HepG2 (cell line): ENCODE measurements around the gene WDR48. TPM values are rescaled to one million over a fixed set of nuclear protein-coding genes. Genes with fewer than 3 reads are reported as not detected.

Experiments used
- ATAC-seq: fragments of 200-7000 bp; cut with Tn5 transposase; 3 replicates; pipeline ENCODE4 v1.9.1; 2020; ENCODE audit warnings: mild to moderate bottlenecking, moderate library complexity
- BruUV-seq: library from RNA; stranded (reverse); fragments of 400-500 nt; replicated peaks from 2 replicates; lab custom pipeline; 2021; lab: Mats Ljungman, UMichigan
- CTCF ChIA-PET: fragments of 300-600 bp; formaldehyde crosslinking; extraction: SDS; loops from one replicate; lab custom pipeline; 2021; ENCODE audit warnings: low total read pairs, inconsistent platforms, low intra/inter-chr PET ratio; lab: Yijun Ruan, JAX
- POLR2A ChIA-PET: fragments of 350-600 bp; sonication (Branson Sonifier 250); formaldehyde crosslinking; loops from one replicate; lab custom pipeline; 2020; ENCODE audit warnings: antibody characterized with exemption, inconsistent platforms; lab: Yijun Ruan, JAX
- DNase-seq: peaks from one replicate; pipeline ENCODE4 v3.0.0-alpha.2; 2015; ENCODE audit warnings: low spot score
- FAIRE-seq: peaks from 3 replicates; lab custom pipeline; 2011; peaks lifted over from hg19 to GRCh38; lab: Jason Lieb, UNC
- H2AFZ ChIP-seq: one replicate; pipeline ENCODE4 v1.6.1; 2011; ENCODE audit warnings: low read length, inconsistent platforms
- H3K27ac ChIP-seq: fragments of 300-600 bp; 3 replicates; pipeline ENCODE4 v1.8.0; 2011; ENCODE audit warnings: mixed run types, mild to moderate bottlenecking, mixed read lengths, low read length, inconsistent platforms; ENCODE audit not compliant: insufficient read depth; ENCODE audit errors: extremely low read length
- H3K27me3 ChIP-seq, 2 experiments: fragments of 200-600 bp in 1 of 2; 2 replicates in 1 of 2; 3 replicates in 1 of 2; pipeline versions ENCODE4 v1.6.0 to v1.8.0; 2011; ENCODE audit warnings: low read length in 2 of 2, mild to moderate bottlenecking in 2 of 2, moderate library complexity in 2 of 2, inconsistent platforms in 1 of 2; ENCODE audit not compliant: insufficient read depth in 2 of 2, control insufficient read depth in 1 of 2
- H3K36me3 ChIP-seq, 2 experiments: fragments of 200-600 bp in 1 of 2; replicated peaks in 1 of 2; 2 replicates in 1 of 2; 3 replicates in 1 of 2; pipeline versions ENCODE4 v1.5.1 to v1.8.0; 2011; ENCODE audit warnings: low read length in 2 of 2, inconsistent platforms in 1 of 2; ENCODE audit not compliant: insufficient read depth in 2 of 2, control insufficient read depth in 1 of 2
- H3K4me1 ChIP-seq: 2 replicates; pipeline ENCODE4 v1.5.1; 2012; ENCODE audit warnings: low read length, inconsistent platforms; ENCODE audit not compliant: insufficient read depth
- H3K4me2 ChIP-seq: 2 replicates; pipeline ENCODE4 v1.6.0; 2011; ENCODE audit warnings: low read depth, low read length, inconsistent platforms
- H3K4me3 ChIP-seq, 3 experiments: fragments of 200-600 bp in 1 of 3; sonication (generic), shearing (Covaris generic) in 1 of 3; replicated peaks in 1 of 3; 2 replicates each; pipeline ENCODE4 v1.5.1; 2011 to 2016; ENCODE audit warnings: low read length in 3 of 3, inconsistent platforms in 2 of 3, low read depth in 2 of 3, mild to moderate bottlenecking in 2 of 3, control low read depth in 1 of 3, mixed read lengths in 1 of 3; ENCODE audit not compliant: insufficient read depth in 1 of 3
- H3K79me2 ChIP-seq: one replicate; pipeline ENCODE4 v1.6.1; 2011; ENCODE audit warnings: low read length, inconsistent platforms; ENCODE audit not compliant: insufficient read depth
- H3K9ac ChIP-seq: 2 replicates; pipeline ENCODE4 v1.6.0; 2011; ENCODE audit warnings: mild to moderate bottlenecking, low read depth, low read length, inconsistent platforms; ENCODE audit not compliant: insufficient read depth
- H3K9me3 ChIP-seq: 2 replicates; pipeline ENCODE4 v1.5.1; 2012; ENCODE audit warnings: mild to moderate bottlenecking, low read length
- H4K20me1 ChIP-seq: 2 replicates; pipeline ENCODE4 v1.6.0; 2011; ENCODE audit warnings: inconsistent platforms, mild to moderate bottlenecking, low read length, moderate library complexity; ENCODE audit not compliant: insufficient read depth
- CEBPB ChIP-seq: IDR thresholded peaks from 2 replicates; pipeline ENCODE4 v1.6.1; 2011; ENCODE audit warnings: low read depth, low read length, improper control_type of control experiment, borderline replicate concordance
- CREM ChIP-seq, 2 experiments: sonication (generic) in 1 of 2; formaldehyde crosslinking in 1 of 2; IDR thresholded peaks; 2 replicates each; pipeline versions ENCODE4 v1.4.0 to v1.6.1; 2016 to 2020; ENCODE audit warnings: antibody characterized with exemption in 1 of 2, mild to moderate bottlenecking in 1 of 2, missing genetic modification reagents in 1 of 2
- ISX ChIP-seq: sonication (generic); formaldehyde crosslinking; conservative IDR thresholded peaks from 2 replicates; pipeline ENCODE4 v1.5.0; 2020; ENCODE audit warnings: missing genetic modification reagents
- NRL ChIP-seq: sonication (generic); formaldehyde crosslinking; IDR thresholded peaks from 2 replicates; pipeline ENCODE4 v1.5.0; 2020; ENCODE audit warnings: missing genetic modification reagents, mild to moderate bottlenecking, moderate library complexity, borderline replicate concordance
- REST ChIP-seq, 2 experiments: IDR thresholded peaks; 2 replicates each; pipeline ENCODE4 v1.6.1; 2011 to 2012; ENCODE audit warnings: low read length in 2 of 2, borderline replicate concordance in 1 of 2, low read depth in 1 of 2, mild to moderate bottlenecking in 1 of 2, moderate library complexity in 1 of 2
- THAP8 ChIP-seq: sonication (generic); formaldehyde crosslinking; IDR thresholded peaks from 2 replicates; pipeline ENCODE4 v1.5.1; 2020; ENCODE audit warnings: missing genetic modification reagents, mild to moderate bottlenecking, borderline replicate concordance
- ZBTB38 ChIP-seq: sonication (generic); formaldehyde crosslinking; IDR thresholded peaks from 2 replicates; pipeline ENCODE4 v1.5.1; 2020; ENCODE audit warnings: mild to moderate bottlenecking, missing genetic modification reagents
- ZC3H4 ChIP-seq: sonication (generic); formaldehyde crosslinking; IDR thresholded peaks from 2 replicates; pipeline ENCODE4 v1.4.0; 2020; ENCODE audit warnings: missing genetic modification reagents, borderline replicate concordance
- ZNF382 ChIP-seq: sonication (generic); formaldehyde crosslinking; IDR thresholded peaks from 2 replicates; pipeline ENCODE4 v1.5.0; 2020; ENCODE audit warnings: missing genetic modification reagents, mild to moderate bottlenecking, borderline replicate concordance
- ZNF550 ChIP-seq: sonication (generic); formaldehyde crosslinking; IDR thresholded peaks from 2 replicates; pipeline ENCODE4 v1.4.0; 2020; ENCODE audit warnings: mild to moderate bottlenecking, missing genetic modification reagents, borderline replicate concordance
- ZNF776 ChIP-seq: sonication (generic); formaldehyde crosslinking; IDR thresholded peaks from 2 replicates; pipeline ENCODE4 v1.4.0; 2020; ENCODE audit warnings: mild to moderate bottlenecking, missing genetic modification reagents
- WGBS: methylation state at CpG from one replicate; pipeline ENCODE4 v1.1.6; 2017; ENCODE audit warnings: low lambda C conversion rate; 5-methylcytosine and 5-hydroxymethylcytosine counted together
- in situ Hi-C: cut with HindIII; loops from 2 replicates; pipeline ENCODE4 v1.10.0; 2017; ENCODE audit warnings: low pct_unique_long_range_greater_than_20kb; ENCODE audit not compliant: extremely low pct_ligation_motif_present
- intact Hi-C: fragments of 100-400 bp; cut with micrococcal nuclease; formaldehyde crosslinking; loops from one replicate; pipeline ENCODE4 v1.10.0; 2022; ENCODE audit not compliant: unreplicated experiment
- polyA plus RNA-seq, 8 experiments: library from polyadenylated mRNA; depleted of rRNA in 3 of 8; stranded (reverse) in 7 of 8; unstranded in 1 of 8; fragments of >200 nt; fragmentation: Illumina TruSeq in 4 of 8; extraction: Trizol in 4 of 8; gene quantifications; 2 replicates each; pipeline versions ENCODE4 v1.2.1 to v1.2.3, GENCODE V29; 2011 to 2016; ENCODE audit warnings: low read depth in 4 of 8, missing spikeins in 1 of 8, mixed read lengths in 1 of 8; ENCODE audit not compliant: insufficient read depth in 1 of 8
- total RNA-seq, 5 experiments: library from RNA; depleted of rRNA; stranded (reverse); fragments of >200 nt; fragmentation: Illumina TruSeq; extraction: Trizol; gene quantifications; 2 replicates each; pipeline ENCODE4 v1.2.3, GENCODE V29; 2016; ENCODE audit warnings: low read depth in 1 of 5
- TF ChIP-seq, protein P1 (sequence below): sonication (generic); formaldehyde crosslinking; IDR thresholded peaks from 2 replicates; pipeline ENCODE4 v1.4.0; 2020; ENCODE audit warnings: mild to moderate bottlenecking, missing genetic modification reagents

The WDR48 gene
- total and polyA plus RNA-seq, 2 of the 13 experiments (the other 11 are each of a cell fraction or from before 2014, with no cell fraction given) = 29.2 to 31.2 TPM

DNA sequence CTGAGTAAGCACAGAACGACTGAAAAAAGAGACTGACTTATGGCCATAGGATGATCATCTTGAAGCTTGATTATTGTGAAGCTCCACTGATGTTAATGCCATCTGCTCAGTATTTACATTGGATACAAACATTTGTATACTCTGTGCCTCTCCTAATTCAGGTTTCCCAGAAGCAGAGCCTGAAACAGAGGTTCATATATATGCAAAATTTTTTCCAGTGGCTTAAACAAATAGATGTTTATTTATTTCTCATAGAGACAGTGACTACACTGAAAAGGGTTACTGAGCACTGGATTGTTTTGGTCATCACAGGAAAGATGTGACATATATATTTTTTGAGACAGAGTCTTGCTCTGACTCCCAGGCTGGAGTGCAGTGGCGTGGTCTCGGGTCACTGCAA lies 36.4 kb upstream of the WDR48 start:
- Histone ChIP-seq H3K4me3 (no peak overlapping the region), H3K27me3 (no peaks in the 10 kb centered on the region), H3K36me3 (no peaks in the 10 kb centered on the region), H3K79me2 (no peaks in the 10 kb centered on the region), H3K4me2 (no peak overlapping the region), H3K9me3 (no peaks in the 10 kb centered on the region), H3K9ac (no peak overlapping the region), H3K27ac (no peak overlapping the region), H4K20me1 (no peaks in the 10 kb centered on the region), H2AFZ (no peak overlapping the region), H3K4me1 (peaks cover 63% of the 10 kb centered on the region)
- no peak for FAIRE-seq
- no peak for DNase-seq
- in situ Hi-C loops = no loop called here
- CTCF ChIA-PET = no interaction called here
- no peak for ATAC-seq
- intact Hi-C loops = no loop called here
- WGBS = 49% methylated on average over 3 of the region's 3 CpGs
- POLR2A ChIA-PET = no interaction called here
- no TSS peak for BruUV-seq
- TF ChIP-seq CREM (IDR thresholded peaks at IDR 0.05) (no peak), CREM (CRISPR knock-in tag; IDR thresholded peaks at IDR 0.05) (no peak), ZC3H4 (CRISPR knock-in tag) (no peak), ISX (no peak), ZNF550 (CRISPR knock-in tag) (no peak), REST (IDR thresholded peaks at IDR 0.05; ENCODE audit: borderline replicate concordance in 1 of 2, low read depth in 1 of 2, low read length in 2 of 2) (no peak), ZBTB38 (CRISPR knock-in tag) (no peak), CEBPB (no peak), ZNF382 (no peak), ZNF776 (CRISPR knock-in tag) (no peak), THAP8 (no peak), NRL (no peak)
- TF ChIP-seq, protein P1, sequence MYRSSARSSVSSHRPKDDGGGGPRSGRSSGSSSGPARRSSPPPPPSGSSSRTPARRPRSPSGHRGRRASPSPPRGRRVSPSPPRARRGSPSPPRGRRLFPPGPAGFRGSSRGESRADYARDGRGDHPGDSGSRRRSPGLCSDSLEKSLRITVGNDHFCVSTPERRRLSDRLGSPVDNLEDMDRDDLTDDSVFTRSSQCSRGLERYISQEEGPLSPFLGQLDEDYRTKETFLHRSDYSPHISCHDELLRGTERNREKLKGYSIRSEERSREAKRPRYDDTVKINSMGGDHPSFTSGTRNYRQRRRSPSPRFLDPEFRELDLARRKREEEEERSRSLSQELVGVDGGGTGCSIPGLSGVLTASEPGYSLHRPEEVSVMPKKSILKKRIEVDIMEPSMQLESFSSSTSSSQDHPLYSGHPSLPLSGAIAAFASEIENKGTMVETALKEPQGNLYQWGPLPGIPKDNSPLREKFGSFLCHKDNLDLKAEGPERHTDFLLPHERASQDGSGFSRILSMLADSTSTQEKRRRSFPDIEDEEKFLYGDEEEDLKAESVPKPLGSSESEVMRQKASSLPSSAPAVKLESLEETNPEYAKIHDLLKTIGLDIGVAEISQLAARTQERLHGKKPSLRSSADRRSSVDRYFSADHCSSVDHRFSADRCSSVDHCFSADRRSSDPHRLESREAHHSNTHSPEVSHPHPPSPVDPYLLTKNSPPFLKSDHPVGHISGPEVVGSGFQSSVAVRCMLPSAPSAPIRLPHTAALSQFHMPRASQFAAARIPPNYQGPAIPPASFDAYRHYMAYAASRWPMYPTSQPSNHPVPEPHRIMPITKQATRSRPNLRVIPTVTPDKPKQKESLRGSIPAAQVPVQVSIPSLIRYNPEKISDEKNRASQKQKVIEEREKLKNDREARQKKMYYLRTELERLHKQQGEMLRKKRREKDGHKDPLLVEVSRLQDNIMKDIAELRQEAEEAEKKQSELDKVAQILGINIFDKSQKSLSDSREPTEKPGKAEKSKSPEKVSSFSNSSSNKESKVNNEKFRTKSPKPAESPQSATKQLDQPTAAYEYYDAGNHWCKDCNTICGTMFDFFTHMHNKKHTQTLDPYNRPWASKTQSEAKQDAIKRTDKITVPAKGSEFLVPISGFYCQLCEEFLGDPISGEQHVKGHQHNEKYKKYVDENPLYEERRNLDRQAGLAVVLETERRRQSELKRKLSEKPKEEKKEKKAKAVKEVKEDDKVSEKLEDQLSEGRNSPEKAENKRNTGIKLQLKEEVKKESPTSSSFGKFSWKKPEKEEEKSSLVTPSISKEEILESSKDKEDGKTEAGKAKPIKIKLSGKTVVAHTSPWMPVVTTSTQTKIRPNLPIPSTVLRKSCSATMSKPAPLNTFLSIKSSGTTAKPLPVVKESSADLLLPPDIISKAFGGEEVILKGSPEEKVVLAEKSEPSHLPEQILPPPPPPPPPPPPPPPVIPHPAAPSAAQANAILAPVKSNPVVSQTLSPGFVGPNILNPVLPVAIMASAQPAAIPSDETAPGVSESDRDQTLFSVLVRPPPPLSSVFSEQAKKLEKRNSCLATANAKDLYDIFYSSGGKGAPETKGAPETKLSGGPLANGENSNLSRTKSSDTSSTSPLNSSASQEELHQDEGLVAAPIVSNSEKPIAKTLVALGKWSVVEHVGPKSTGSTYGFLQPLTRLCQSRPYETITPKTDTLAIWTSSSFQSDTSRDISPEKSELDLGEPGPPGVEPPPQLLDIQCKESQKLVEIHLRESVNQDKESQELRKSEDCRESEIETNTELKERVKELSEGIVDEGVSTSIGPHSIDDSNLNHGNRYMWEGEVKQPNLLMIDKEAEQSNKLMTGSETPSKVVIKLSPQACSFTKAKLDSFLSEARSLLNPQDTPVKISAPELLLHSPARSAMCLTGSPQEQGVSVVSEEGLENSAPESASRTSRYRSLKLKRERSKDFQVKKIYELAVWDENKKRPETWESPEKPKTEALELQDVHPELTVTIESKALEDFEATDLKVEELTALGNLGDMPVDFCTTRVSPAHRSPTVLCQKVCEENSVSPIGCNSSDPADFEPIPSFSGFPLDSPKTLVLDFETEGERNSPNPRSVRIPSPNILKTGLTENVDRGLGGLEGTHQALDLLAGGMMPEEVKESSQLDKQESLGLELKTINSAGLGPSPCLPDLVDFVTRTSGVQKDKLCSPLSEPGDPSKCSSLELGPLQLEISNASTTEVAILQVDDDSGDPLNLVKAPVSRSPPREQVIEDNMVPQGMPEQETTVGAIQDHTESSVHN = no peak
